Measurements from ENCODE around the gene RALA.
A peak's percentile ranks its signal among the peaks of the same experiment; 100 is the strongest.

The RALA gene

GRCh38 chr7:39621784-39622411 is 1.5 kb upstream of the RALA start:
- DNase-seq (ENCODE audit: low spot score in 2 of 2) (peak in 1 of 2 donors; percentile 11), ATAC-seq (ENCODE audit: low read depth) (peak; percentile 45)
- Mint-ChIP-seq H3K27ac (peak overlapping the region; percentile 98), H3K4me3 (peak overlapping the region; percentile 35), H3K9me3 (no peaks in the 10 kb centered on the region), H3K27me3 (no peaks in the 10 kb centered on the region), H3K4me1 (peaks cover 30% of the 10 kb centered on the region), H3K36me3 (no peaks in the 10 kb centered on the region)

- H3K9me3 Mint-ChIP-seq, result no peaks in the 10 kb centered on the region
- no peak for DNase-seq (ENCODE audit: low spot score in 2 of 2)
- ATAC-seq (ENCODE audit: low read depth), result peak; percentile 1
- H3K4me3 Mint-ChIP-seq, result peak overlapping the region; percentile 91
- H3K27ac Mint-ChIP-seq, result peak overlapping the region; percentile 98
- H3K27me3 Mint-ChIP-seq, result no peaks in the 10 kb centered on the region
- H3K4me1 Mint-ChIP-seq, result peaks cover 30% of the 10 kb centered on the region
- no peaks in the 10 kb centered on the region for H3K36me3 Mint-ChIP-seq
Measured at GRCh38 chr7:39622609-39623008, 763 bp upstream of the RALA start.

- ATAC-seq (ENCODE audit: low read depth), result peak; percentile 11
- no peak for DNase-seq (ENCODE audit: low spot score in 2 of 2)
- Mint-ChIP-seq H3K36me3 (peaks cover 2% of the 10 kb centered on the region), H3K4me3 (peak overlapping the region; percentile 98), H3K4me1 (peaks cover 36% of the 10 kb centered on the region), H3K27me3 (no peaks in the 10 kb centered on the region), H3K27ac (peak overlapping the region; percentile 98), H3K9me3 (no peaks in the 10 kb centered on the region)
Measured at GRCh38 chr7:39623732-39624441, 515 bp downstream of the RALA start.

- H3K9me3 Mint-ChIP-seq, result no peaks in the 10 kb centered on the region
- peaks cover 38% of the 10 kb centered on the region for H3K4me1 Mint-ChIP-seq
- peak overlapping the region; percentile 98 for H3K4me3 Mint-ChIP-seq
- no peaks in the 10 kb centered on the region for H3K27me3 Mint-ChIP-seq
- DNase-seq (ENCODE audit: low spot score in 2 of 2) (peak; percentile 26 to 52), ATAC-seq (ENCODE audit: low read depth) (peak; percentile 51)
- peaks cover 2% of the 10 kb centered on the region for H3K36me3 Mint-ChIP-seq
- H3K27ac Mint-ChIP-seq, result peak overlapping the region; percentile 98
Measured at GRCh38 chr7:39624442-39624807, 1.1 kb downstream of the RALA start.

- Mint-ChIP-seq H3K4me1 (peaks cover 38% of the 10 kb centered on the region), H3K27ac (peak overlapping the region; percentile 98), H3K9me3 (no peaks in the 10 kb centered on the region), H3K27me3 (no peaks in the 10 kb centered on the region), H3K36me3 (peaks cover 4% of the 10 kb centered on the region), H3K4me3 (peak overlapping the region; percentile 34)
- ATAC-seq (ENCODE audit: low read depth), result no peak
- DNase-seq (ENCODE audit: low spot score in 2 of 2), result no peak
Measured at GRCh38 chr7:39624935-39625694, 1.7 kb downstream of the RALA start.

- no peak overlapping the region for H3K4me3 Mint-ChIP-seq
- H3K36me3 Mint-ChIP-seq, result peaks cover 38% of the 10 kb centered on the region
- peaks cover 43% of the 10 kb centered on the region for H3K4me1 Mint-ChIP-seq
- H3K27ac Mint-ChIP-seq, result peak overlapping the region; percentile 19
- H3K9me3 Mint-ChIP-seq, result no peaks in the 10 kb centered on the region
- ATAC-seq (ENCODE audit: low read depth) (no peak), DNase-seq (ENCODE audit: low spot score in 2 of 2) (no peak)
- no peaks in the 10 kb centered on the region for H3K27me3 Mint-ChIP-seq
Measured at GRCh38 chr7:39631736-39632308, 8.4 kb downstream of the RALA start.

GRCh38 chr7:39633563-39634477 is 10.4 kb downstream of the RALA start:
- no peak for ATAC-seq (ENCODE audit: low read depth)
- Mint-ChIP-seq H3K9me3 (no peaks in the 10 kb centered on the region), H3K4me3 (no peak overlapping the region), H3K27me3 (no peaks in the 10 kb centered on the region), H3K4me1 (peaks cover 38% of the 10 kb centered on the region), H3K36me3 (peaks cover 39% of the 10 kb centered on the region), H3K27ac (peak overlapping the region; percentile 36)
- DNase-seq (ENCODE audit: low spot score in 2 of 2), result no peak

GRCh38 chr7:39634478-39634805 is 11.1 kb downstream of the RALA start:
- H3K27ac Mint-ChIP-seq, result peak overlapping the region; percentile 36
- peaks cover 36% of the 10 kb centered on the region for H3K4me1 Mint-ChIP-seq
- DNase-seq (ENCODE audit: low spot score in 2 of 2) (no peak), ATAC-seq (ENCODE audit: low read depth) (no peak)
- no peaks in the 10 kb centered on the region for H3K9me3 Mint-ChIP-seq
- H3K27me3 Mint-ChIP-seq, result no peaks in the 10 kb centered on the region
- H3K36me3 Mint-ChIP-seq, result peaks cover 39% of the 10 kb centered on the region
- no peak overlapping the region for H3K4me3 Mint-ChIP-seq

- Mint-ChIP-seq H3K27me3 (no peaks in the 10 kb centered on the region), H3K36me3 (peaks cover 29% of the 10 kb centered on the region), H3K9me3 (no peaks in the 10 kb centered on the region), H3K4me1 (peaks cover 39% of the 10 kb centered on the region), H3K27ac (no peak overlapping the region), H3K4me3 (no peak overlapping the region)
- DNase-seq (ENCODE audit: low spot score in 2 of 2) (no peak), ATAC-seq (ENCODE audit: low read depth) (no peak)
Measured at GRCh38 chr7:39637400-39637799, 14.0 kb downstream of the RALA start.

- H3K9me3 Mint-ChIP-seq, result no peaks in the 10 kb centered on the region
- peaks cover 36% of the 10 kb centered on the region for H3K4me1 Mint-ChIP-seq
- peaks cover 28% of the 10 kb centered on the region for H3K36me3 Mint-ChIP-seq
Measured at GRCh38 chr7:39637963-39638485, 14.7 kb downstream of the RALA start.

GRCh38 chr7:39642896-39643295 is 19.5 kb downstream of the RALA start:
- ATAC-seq (ENCODE audit: low read depth) (no peak), DNase-seq (ENCODE audit: low spot score in 2 of 2) (no peak)
- Mint-ChIP-seq H3K36me3 (peaks cover 9% of the 10 kb centered on the region), H3K9me3 (no peaks in the 10 kb centered on the region), H3K4me1 (peaks cover 18% of the 10 kb centered on the region), H3K27ac (no peak overlapping the region), H3K4me3 (no peak overlapping the region), H3K27me3 (no peaks in the 10 kb centered on the region)

More at GRCh38 chr7:39637963-39638485, 14.7 kb downstream of the RALA start:
- DNase-seq (ENCODE audit: low spot score in 2 of 2) (no peak), ATAC-seq (ENCODE audit: low read depth) (no peak)
- H3K4me3 Mint-ChIP-seq, result no peak overlapping the region
- H3K27ac Mint-ChIP-seq, result no peak overlapping the region
- H3K27me3 Mint-ChIP-seq, result no peaks in the 10 kb centered on the region

GRCh38 chr7:39644170-39644569 is 20.8 kb downstream of the RALA start:
- Mint-ChIP-seq H3K27ac (no peak overlapping the region), H3K4me3 (no peak overlapping the region), H3K9me3 (no peaks in the 10 kb centered on the region), H3K4me1 (peaks cover 26% of the 10 kb centered on the region), H3K27me3 (no peaks in the 10 kb centered on the region), H3K36me3 (peaks cover 11% of the 10 kb centered on the region)
- no peak for DNase-seq (ENCODE audit: low spot score in 2 of 2)
- no peak for ATAC-seq (ENCODE audit: low read depth)

Measured in memory B cell (primary cell).